GM18909 (cell line): ENCODE measurements around the gene SIM2.

Experiments used
- ATAC-seq: cut with Tn5 transposase; IDR thresholded peaks from one replicate; pipeline ENCODE4 v1.9.1; 2021; ENCODE audit warnings: mild to moderate bottlenecking; ENCODE audit not compliant: unreplicated experiment, poor library complexity

SIM2 gene

DNA sequence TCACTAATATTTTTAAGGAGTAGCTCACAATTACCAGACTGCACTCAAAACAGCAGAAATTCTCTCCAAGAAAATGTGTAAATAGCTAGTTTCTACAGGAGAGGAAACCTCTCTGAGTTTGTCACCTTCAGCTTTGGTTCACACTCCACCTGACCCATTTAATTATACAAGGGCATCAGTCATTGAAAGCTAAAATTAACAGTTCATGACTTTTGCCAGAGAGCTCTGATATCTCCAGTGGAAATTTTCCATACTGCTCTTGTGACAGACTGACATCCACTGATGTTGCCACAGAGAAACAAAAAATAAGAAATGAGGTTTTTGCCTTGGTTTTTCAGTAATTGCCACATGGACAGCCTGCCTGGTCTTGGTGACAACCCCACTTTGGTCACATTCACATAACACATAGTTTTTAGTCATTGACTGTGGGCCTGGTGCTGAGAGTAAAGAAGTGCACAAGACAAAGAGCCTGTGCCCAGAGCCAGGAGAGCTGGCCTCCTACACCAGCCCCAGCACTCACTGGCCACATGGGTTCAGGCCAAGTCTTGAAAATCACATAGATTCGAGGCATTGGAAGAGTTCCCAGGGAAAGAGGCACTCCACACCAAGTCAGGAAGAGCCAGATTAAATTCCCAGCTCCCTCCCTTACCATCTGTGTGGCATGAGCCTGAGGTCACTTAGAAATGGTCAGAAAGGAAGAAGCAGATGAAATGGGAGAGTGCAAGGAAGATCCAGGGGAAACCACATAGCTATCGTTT, 13.8 kb upstream of the SIM2 start:
- no peak for ATAC-seq

DNA sequence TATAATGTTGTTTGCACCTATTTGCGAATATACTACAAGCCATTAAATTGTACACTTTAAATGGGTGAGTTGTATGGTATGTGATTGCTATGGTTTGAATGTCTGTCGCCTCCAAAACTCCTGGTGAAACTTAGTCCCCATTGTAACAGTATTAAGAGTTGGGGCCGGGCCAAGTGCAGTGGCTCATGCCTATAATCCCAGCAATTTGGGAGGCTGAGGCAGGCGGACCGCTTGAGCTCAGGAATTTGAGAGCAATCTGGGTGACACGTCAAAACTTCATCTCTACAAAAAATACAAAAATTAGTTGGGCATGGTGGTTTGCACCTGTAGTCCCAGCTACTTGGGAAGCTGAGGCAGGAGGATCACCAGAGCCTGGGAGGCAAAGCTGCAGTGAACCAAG, 12.0 kb upstream of the SIM2 start:
- ATAC-seq = no peak

DNA sequence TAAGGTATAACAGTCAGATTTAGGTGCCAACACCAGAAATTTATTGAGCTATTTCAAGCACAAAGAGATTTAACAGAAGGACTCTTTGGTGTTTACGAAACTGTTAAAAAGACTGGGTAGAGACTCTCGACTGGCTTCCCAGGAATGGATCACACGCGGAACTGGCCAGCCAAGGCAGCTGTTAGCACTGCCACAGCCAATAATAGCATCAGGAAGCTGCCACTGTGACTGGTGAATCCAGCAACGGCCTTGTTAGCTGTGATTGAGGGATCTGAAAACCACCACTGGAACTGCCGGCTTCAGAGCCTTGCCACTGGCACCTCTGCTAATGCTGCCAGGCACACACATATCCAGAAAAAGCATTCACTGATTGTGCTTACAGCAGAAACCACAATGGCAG, 10.6 kb upstream of the SIM2 start:
- ATAC-seq = no peak

DNA sequence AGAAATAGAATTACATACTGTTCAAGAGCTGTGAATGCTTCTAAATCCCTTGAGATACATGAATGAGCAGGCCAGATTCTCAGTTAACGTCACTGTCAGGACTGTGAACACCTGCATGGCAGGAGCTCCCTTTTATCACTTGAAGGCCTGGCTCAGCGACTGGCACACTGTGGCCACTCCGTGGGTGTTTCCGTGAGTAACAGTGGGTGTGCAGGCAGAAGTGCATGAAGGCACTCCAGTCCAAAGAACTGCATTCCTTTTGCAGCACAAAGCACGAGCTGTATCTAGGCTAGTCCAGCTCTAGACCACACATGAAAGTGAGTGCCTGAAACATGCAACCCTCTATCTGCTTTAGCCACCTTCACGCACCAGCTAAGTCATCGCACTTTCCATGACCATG, 9.6 kb upstream of the SIM2 start:
- ATAC-seq = no peak

DNA sequence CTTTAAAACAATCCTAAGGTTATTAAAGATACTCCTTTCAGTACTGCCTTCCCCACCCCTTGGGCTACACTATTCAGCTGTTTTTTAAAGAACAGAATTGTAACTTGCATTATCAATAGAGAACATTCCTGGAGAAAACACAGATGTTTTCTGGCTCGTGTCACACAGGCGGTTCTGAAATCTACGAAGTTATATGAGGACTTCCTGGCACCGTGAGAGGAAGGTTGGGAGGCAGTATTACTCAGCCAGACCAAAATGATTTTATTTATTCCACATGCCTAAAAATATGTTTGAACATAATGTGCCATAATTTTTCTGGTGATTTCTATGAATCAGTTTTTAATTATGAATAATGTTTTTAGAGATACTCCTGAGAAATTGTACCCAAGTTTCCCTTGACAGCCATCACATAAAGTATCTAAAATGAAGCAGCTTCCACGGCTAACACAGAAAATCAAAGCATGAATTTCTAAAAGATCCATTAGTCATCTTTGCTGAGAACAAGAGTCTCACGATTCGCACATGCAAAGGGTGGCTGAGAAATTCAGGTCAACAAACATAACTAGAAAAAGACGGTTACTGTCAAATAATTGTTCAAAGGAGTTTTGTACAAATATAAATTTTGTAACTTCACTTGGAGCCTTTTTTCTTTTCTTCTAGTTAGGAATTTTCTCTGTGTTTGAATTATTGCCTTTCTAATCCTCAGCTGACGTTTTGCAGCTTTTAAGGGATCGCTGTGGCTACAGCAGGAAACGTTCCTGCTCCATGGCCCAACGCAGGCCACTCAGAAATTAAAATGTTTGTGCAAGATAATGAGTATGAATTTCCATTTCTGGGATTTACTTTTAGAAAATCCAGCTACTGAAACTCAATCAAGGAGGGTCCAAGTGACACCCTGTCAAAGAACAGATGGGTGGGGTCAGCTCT, 8.0 kb upstream of the SIM2 start:
- no peak for ATAC-seq

DNA sequence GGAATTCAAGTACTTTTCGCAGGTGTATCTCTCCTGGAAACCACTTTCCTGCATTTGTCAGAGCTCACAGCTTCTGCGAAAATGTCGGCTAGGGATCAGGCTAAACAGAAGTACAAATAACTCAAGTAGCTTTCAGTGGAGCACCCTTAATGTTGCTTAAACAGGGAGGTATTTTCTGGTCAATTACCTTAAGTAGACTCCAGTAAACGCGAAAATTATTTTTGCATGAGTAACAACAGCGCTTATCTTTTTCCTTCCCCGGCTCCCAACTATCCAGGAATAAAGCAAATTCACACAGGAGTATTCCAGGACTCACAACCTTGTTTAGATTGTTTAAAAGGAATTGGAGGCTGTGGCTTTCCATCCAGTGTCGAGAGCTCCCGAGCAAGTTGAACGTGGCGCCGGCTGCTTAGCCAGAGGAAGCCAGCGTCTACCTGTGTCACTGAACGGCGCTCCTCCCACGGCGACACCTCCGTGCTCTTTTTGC, 7.3 kb upstream of the SIM2 start:
- ATAC-seq = no peak

DNA sequence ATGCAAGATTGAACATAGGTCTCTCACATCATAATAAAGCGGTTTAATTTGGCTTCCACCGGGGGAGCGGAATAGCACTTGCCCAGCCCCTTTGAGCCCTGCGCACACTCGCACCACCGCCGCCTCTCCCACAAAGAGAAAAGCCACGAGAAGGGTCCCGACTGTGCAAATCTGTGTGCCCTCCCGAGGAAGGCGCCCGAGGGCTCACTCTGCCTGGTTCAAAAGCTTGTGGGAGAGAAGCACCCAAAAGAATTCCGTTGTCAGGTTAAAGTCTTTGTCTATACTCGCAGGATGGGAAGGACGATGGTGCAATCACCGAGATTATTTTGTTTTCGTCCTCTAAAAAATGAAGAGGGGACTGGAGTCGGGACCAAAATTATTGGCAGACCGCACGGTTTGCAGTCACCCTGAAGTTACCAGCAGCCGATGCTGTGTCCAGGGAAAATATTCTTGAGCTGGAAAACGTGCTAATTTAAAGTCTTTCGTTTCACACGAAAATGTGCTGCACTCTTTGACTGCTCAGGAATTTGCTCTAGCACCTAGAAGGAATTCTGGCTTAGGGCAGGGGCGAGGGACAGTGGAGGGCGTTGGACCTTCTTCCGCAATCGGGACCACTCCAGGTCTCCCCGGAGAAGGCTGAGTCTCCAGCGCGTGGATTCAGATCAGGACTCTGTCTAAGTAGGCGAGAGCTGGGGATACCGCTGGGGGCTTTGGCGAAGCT, 6.6 kb upstream of the SIM2 start:
- ATAC-seq = no peak

DNA sequence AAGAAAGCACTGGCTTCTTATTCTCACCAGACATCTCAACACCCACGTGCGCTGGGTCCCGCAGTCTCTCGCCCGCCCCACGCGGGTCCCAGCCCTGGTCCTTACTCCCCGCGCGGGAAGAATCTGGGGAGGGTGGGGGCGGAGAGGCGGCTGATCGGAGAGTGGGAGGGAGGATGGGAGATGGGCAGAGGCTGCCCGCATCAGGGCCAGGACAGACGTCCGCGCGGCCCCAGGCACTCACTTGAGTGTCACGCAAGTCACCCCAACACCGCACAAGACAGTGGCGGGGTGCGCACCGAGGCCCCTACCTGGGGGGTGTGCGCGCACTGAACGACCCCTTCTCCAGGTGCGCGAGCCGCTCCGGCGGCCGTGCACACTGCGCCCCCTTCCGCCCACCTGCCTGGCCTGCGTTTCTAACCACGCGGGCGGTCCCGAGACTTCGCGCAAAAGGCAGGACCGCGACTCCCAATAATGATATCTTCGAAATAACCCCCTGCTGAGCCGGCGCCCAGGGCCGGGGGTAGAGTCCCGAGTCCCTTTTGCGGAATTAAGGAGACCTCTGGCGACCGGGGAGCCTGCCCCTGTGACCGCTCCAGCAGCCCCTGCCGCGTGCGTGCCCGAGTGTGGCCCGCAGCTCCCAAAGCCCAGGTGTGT, 6.0 kb upstream of the SIM2 start:
- no peak for ATAC-seq

DNA sequence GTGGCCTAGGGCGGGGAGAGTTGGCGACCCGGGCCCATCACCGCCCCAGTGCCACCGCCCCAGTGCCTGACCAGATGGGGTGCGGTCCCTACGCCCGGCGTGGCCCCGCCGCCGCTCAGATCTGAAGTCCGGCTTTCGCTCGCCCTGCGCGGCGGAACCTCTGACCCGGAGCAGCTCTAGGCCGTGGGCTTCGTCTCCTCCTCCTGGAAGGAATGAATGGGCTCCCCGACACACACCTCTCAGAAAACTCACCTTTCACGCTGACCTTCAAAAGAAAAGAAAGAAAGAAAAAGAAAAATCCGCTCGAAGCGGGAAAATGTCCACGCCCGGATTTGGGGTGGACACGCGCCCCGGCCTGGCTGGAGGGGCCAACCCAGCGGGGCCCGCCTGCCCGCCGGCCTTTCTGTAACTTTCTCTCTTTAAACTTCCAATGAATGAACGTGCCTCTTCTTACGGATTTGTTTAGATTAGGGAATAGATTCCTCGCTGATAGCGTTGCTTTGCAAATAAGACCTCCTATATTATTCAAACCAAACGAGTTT, 5.4 kb upstream of the SIM2 start:
- no peak for ATAC-seq

DNA sequence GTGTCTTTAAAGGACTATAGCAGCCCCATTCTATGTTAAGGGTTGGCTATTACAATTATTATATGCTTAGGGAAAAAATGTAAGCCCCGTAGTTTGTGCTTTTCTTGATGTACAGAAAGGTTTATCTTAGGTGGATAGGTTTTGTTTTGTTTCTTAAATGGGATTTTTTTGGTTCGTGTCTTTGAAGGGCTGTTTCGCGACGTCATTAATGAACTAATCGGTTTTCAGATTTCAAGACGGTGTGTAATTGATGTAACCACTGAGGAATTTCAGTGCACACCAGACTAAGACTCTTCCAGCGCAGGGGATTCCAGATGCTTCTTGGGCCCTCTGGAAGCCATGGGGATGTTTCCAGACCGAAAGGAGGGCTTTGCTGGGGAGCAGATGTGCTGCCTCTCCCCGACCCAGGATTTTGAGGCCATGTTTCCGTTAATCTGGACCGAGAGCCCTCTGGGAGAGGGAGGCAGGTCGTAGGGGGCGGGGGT, 4.8 kb upstream of the SIM2 start:
- no peak for ATAC-seq

DNA sequence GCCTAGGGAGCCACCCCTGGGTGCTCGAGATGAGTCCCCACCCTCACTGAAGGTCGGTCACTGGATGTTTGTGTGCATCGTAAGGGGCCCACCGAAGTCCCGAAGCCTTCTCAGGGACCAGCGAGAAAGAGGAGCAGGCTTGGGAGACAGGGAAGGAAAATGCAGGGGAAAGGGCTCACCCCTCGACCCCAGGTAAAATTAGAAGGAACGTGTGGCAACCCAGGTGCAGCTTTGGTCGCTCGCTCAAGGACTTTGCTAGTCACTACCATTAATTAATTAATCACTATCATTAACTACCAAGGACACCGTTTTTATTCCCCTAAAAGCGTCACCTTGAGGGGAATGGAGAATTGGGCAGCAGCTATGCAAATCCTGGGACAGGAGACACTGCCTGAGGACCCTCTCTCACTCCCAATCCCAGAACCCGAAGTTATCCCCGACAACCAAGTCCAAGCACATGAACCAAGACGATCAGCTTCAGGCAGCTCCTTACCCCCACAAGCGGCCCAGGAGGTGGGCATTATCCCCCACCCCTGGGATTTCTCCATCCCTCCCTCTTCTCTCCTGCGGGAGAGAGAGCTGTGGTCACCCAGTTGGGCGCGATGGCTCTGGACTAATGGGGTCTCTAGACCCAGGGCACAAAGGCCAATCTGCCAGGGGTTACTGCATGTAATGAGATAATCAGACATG, 4.2 kb upstream of the SIM2 start:
- no peak for ATAC-seq

DNA sequence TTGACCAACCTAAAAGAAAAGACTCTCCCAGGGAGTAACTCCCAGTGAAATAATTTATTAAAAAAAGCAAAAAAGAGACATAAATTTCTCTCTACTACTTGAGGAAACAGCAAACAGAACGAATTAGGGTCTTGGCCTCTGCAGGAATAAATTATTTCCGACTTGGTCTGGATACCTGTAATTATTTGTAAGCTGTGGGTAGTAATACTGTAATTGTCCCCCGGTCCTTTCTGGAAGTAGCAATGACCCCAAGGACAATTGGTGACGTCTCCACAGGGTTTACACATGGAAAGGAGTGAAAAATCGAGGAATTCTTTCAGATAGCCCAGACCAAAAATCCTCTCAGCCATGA, 3.7 kb upstream of the SIM2 start:
- ATAC-seq = no peak

DNA sequence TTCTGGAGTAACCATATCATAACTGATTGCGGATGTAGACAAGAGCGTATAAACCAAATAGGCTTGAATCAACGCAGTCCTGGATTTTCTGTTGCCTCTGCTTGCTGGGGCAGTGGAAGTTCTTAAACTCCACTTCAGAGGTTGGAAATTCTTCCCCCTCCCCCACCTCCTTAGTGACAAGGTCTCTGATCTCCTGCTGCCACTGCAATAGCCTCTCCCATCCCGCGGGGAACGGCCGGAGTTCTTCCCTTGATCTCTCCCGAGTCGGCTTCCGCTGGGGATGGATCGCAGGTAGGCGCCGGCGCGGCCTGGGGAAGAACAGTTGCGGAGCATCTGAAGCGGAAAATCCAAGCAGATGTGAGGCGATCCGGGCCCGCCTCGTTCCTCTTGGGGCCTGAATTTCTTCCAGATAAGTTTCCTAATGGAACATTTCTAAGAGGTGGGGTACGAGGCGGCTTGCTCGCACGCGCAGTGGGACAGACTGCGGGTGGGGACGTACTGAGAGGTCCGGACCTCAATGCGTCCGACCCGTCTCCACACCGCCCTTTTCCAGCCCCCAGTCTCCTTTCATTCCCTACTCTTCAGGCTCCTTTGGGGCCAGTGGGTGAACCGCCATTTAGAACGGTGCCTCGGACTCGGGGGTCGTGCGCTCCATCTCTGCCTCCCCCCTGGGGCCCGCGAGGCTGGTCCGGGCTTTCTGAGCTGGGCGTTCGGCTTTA, 3.1 kb upstream of the SIM2 start:
- no peak for ATAC-seq

DNA sequence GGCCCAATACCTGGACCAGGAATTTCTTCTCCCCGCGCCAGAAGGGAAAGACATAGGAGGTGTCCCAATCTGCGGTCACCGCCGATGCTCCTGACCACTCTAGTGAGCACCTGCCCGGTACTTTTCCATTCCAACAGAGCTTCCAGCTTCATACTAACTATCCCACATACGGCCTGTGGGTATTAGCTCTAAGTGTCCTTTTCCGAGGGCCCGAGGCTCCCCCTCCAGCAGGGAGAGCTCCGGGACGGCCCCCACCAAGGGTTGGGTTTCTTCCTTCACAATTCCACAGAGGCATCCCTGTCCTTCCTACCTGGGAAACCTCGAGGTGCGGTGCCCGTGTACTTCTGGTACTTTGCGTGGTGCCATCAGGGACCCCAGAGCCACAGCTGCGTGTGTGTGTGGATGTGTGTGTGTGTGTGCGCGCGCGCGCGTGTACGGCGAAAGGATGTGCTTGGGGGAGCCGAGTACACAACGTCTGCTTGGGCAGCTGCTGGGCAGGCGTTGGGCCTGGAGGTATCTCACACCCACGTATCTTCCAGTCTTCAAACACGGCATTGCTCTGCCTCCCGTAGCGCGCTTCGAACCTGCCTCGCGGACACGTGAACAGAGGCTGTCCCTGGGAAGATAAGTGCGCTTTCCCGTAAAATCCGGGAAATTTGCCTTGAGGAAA, 2.4 kb upstream of the SIM2 start:
- ATAC-seq = no peak

DNA sequence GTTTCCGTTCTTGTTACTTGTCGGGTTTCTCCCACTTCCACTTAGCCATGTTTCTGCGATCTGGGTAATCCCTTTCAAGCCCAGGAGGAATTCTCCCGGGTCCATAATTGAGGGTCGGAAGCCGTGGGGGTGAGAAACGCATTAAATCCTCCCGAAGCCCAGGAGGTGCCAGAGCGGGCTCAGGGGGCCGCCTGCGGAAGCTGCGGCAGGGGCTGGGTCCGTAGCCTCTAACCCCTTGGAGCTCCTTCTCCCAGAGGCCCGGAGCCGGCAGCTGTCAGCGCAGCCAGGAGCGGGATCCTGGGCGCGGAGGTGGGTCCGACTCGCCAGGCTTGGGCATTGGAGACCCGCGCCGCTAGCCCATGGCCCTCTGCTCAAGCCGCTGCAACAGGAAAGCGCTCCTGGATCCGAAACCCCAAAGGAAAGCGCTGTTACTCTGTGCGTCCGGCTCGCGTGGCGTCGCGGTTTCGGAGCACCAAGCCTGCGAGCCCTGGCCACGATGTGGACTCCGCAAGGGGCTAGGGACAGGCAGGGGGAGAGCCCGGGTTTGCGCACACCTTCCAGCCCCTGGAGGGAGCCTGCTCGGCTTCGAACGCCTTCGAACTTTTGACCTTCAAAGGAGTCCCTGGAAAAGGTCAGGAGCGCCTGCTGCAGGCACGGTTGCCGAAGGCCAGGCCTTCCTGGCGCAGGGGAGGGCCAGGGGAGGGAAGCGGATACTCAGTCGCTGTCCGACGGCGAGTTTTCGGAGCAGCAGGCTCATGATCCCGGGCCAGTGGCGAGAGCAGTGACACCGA, 1.7 kb upstream of the SIM2 start:
- ATAC-seq = no peak

DNA sequence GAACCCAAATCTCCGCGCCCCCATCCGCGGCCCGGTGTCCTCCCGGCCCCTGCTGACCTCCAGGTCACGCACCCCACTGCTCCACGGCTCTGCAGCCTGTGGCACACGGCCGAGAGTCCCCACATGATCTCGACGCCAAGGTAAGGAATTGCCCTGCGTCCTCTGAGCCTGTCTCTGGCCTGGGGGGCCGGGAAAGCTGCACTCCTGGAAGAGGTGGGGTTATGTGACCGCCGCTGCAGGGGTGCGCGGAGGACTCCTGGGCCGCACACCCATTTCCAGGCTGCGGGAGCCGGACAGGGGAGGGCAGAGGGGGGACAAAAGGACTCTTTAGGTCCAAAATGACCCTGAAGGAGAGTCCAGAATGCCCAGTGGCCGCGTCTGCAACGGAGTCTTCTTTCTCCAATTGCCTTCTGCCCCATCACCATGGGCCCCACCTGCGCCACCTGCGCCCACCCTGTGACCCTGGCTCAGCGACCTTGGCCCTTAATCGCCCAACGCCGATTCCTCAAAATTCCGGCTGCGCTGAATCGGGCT, 997 bp upstream of the SIM2 start:
- no peak for ATAC-seq

DNA sequence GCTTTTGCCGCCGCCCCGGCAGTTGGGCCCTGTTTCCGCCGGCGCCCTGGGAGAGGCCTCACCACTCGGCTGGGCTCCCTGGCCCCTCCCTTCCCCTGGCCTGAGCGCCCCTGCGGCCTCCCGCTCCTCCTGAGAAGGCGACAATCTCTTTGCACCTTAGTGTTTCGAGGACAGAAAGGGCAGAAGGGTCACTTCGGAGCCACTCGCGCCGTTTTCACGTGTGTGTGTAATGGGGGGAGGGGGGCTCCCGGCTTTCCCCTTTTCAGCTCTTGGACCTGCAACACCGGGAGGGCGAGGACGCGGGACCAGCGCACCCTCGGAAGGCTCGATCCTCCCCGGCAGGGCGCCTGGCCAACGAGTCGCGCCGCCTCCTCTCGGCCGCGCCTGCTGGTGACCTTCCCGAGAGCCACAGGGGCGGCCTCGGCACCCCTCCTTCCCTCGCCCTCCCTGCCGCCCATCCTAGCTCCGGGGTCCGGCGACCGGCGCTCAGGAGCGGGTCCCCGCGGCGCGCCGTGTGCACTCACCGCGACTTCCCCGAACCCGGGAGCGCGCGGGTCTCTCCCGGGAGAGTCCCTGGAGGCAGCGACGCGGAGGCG, 432 bp upstream of the SIM2 start:
- no peak for ATAC-seq
